ENCODE data around the gene PYDC1.

DNA sequence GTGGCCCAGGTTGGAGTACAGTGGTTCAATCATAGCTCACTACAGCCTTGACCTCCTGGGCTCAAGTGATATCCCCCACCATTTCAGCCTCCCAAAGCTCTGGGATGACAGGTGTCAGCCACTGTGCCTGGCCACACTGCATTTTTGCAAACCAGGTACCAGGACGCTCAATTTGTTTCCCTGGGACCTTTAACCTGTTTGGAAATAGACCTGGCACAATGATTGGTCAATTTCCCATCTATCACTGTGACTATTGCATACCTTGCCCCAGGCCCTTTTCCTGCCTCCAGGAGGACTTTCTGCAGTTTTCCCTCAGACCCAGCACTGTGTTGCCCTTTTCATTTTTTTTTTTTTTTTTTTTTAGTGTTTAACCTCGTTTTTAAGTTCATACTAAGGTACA lies 48.1 kb downstream of the PYDC1 start:
- TF ChIP-seq POLR2AphosphoS5 (IDR thresholded peaks at IDR 0.05; ENCODE audit: low read depth, low read length), result no peak
- TF ChIP-seq, protein P1, sequence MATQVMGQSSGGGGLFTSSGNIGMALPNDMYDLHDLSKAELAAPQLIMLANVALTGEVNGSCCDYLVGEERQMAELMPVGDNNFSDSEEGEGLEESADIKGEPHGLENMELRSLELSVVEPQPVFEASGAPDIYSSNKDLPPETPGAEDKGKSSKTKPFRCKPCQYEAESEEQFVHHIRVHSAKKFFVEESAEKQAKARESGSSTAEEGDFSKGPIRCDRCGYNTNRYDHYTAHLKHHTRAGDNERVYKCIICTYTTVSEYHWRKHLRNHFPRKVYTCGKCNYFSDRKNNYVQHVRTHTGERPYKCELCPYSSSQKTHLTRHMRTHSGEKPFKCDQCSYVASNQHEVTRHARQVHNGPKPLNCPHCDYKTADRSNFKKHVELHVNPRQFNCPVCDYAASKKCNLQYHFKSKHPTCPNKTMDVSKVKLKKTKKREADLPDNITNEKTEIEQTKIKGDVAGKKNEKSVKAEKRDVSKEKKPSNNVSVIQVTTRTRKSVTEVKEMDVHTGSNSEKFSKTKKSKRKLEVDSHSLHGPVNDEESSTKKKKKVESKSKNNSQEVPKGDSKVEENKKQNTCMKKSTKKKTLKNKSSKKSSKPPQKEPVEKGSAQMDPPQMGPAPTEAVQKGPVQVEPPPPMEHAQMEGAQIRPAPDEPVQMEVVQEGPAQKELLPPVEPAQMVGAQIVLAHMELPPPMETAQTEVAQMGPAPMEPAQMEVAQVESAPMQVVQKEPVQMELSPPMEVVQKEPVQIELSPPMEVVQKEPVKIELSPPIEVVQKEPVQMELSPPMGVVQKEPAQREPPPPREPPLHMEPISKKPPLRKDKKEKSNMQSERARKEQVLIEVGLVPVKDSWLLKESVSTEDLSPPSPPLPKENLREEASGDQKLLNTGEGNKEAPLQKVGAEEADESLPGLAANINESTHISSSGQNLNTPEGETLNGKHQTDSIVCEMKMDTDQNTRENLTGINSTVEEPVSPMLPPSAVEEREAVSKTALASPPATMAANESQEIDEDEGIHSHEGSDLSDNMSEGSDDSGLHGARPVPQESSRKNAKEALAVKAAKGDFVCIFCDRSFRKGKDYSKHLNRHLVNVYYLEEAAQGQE (IDR thresholded peaks at IDR 0.05; ENCODE audit: insufficient read depth in 1 of 2, low read depth in 2 of 2, low read length in 2 of 2), result no peak

All from PFSK-1 (cell line).